ENCODE results near the gene RALA.
"Not testable (repeated sequence)": the region's sequence is repeated elsewhere in the genome, so short reads cannot be mapped to it uniquely, and the experiment has no call there.

The RALA gene

DNA sequence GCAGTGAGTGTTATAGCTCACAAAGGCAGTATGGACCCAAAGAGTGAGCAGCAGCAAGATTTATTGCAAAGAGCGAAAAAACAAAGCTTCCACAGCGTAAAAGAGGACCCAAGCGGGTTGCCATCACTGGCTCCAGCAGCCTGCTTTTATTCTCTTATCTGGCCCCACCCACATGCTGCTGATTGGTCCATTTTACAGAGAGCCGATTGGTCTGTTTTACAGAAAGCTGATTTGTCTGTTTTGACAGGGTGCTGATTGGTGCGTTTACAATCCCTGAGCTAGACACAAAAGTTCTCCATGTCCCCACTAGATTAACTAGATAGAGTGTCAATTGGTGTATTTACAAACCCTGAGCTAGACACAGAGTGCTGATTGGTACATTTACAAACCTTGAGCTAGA is 129.9 kb downstream of the RALA start:
- FAIRE-seq; DNase-seq (ENCODE audit: extremely low spot score, insufficient read length, low read depth): not testable (repeated sequence)

GRCh38 chr7:39753823-39754325 is 130.5 kb downstream of the RALA start:
- FAIRE-seq (no peak), DNase-seq (ENCODE audit: extremely low spot score, insufficient read length, low read depth) (no peak)

GRCh38 chr7:39754326-39755120 is 131.2 kb downstream of the RALA start:
- no peak for DNase-seq (ENCODE audit: extremely low spot score, insufficient read length, low read depth)
- no peak for FAIRE-seq

- FAIRE-seq, result no peak
- DNase-seq (ENCODE audit: extremely low spot score, insufficient read length, low read depth), result no peak
Measured at GRCh38 chr7:39757604-39758003, 134.2 kb downstream of the RALA start.
